Esophagus muscularis mucosa (tissue), 4 donors: ENCODE data around the gene ELP2.

Experiments used
- EP300 ChIP-seq: sonication (generic); formaldehyde crosslinking; IDR thresholded peaks from one replicate; pipeline ENCODE4 v1.6.1; 2017; ENCODE audit warnings: antibody characterized with exemption
- POLR2A ChIP-seq: fragments of 450-650 bp; IDR thresholded peaks from one replicate; pipeline ENCODE4 v1.6.1; 2017; ENCODE audit warnings: antibody characterized with exemption, moderate library complexity, mild to moderate bottlenecking, low read depth
- POLR2AphosphoS5 ChIP-seq, 2 donors: sonication (generic); formaldehyde crosslinking; IDR thresholded peaks; one replicate each; pipeline ENCODE4 v1.6.1; 2017; ENCODE audit warnings: antibody characterized with exemption in 2 of 2
- TF ChIP-seq, protein P1 (sequence below), 3 experiments: fragments of 200-600 bp in 2 of 3; fragments of 450-650 bp in 1 of 3; sonication (generic) in 2 of 3; IDR thresholded peaks; one replicate each; pipeline ENCODE4 v1.5.1; 2017 to 2019; ENCODE audit warnings: antibody characterized with exemption in 3 of 3, mild to moderate bottlenecking in 2 of 3, moderate library complexity in 1 of 3

GRCh38 chr18:36185901-36186460 lies 56.3 kb downstream of the ELP2 start:
- TF ChIP-seq EP300: no peak
- TF ChIP-seq, protein P1, sequence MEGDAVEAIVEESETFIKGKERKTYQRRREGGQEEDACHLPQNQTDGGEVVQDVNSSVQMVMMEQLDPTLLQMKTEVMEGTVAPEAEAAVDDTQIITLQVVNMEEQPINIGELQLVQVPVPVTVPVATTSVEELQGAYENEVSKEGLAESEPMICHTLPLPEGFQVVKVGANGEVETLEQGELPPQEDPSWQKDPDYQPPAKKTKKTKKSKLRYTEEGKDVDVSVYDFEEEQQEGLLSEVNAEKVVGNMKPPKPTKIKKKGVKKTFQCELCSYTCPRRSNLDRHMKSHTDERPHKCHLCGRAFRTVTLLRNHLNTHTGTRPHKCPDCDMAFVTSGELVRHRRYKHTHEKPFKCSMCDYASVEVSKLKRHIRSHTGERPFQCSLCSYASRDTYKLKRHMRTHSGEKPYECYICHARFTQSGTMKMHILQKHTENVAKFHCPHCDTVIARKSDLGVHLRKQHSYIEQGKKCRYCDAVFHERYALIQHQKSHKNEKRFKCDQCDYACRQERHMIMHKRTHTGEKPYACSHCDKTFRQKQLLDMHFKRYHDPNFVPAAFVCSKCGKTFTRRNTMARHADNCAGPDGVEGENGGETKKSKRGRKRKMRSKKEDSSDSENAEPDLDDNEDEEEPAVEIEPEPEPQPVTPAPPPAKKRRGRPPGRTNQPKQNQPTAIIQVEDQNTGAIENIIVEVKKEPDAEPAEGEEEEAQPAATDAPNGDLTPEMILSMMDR (IDR thresholded peaks at IDR 0.05): no peak
- no peak for TF ChIP-seq POLR2A
- TF ChIP-seq POLR2AphosphoS5 (IDR thresholded peaks at IDR 0.05): no peak
